OCI-LY7 (cell line): ENCODE measurements around the gene CD247. TPM values are rescaled to one million over a fixed set of nuclear protein-coding genes. Genes with fewer than 3 reads are reported as not detected.

Experiments
- BruUV-seq: library from RNA; stranded (reverse); fragments of 400-500 nt; replicated peaks from 2 replicates; lab custom pipeline; 2021; lab: Mats Ljungman, UMichigan
- CTCF ChIA-PET: fragments of 300-600 bp; sonication (Branson Sonifier 250); formaldehyde crosslinking; loops from one replicate; lab custom pipeline; 2022; ENCODE audit warnings: antibody characterized with exemption; ENCODE audit not compliant: unreplicated experiment; lab: Charles Lee
- POLR2A ChIA-PET: fragments of 300-600 bp; sonication (Branson Sonifier 250); formaldehyde crosslinking; loops from one replicate; lab custom pipeline; 2022; ENCODE audit warnings: antibody characterized with exemption; lab: Charles Lee
- DNase-seq: peaks from one replicate; pipeline ENCODE4 v3.0.0-alpha.2; 2015; ENCODE audit warnings: low spot score
- H2AFZ ChIP-seq: fragments of 200-600 bp; sonication (generic), shearing (Covaris generic); 2 replicates; pipeline ENCODE4 v1.6.1; 2014; ENCODE audit warnings: mild to moderate bottlenecking, antibody characterized with exemption, low read length, moderate library complexity
- H3K27ac ChIP-seq: fragments of 200-600 bp; sonication (generic); 2 replicates; pipeline ENCODE4 v1.5.1; 2014; ENCODE audit warnings: mixed run types, low read depth, mild to moderate bottlenecking, moderate library complexity, low read length, inconsistent platforms; ENCODE audit not compliant: poor library complexity, severe bottlenecking
- H3K36me3 ChIP-seq: fragments of 200-600 bp; sonication (generic); 2 replicates; pipeline ENCODE4 v1.6.1; 2014; ENCODE audit warnings: mild to moderate bottlenecking, antibody characterized with exemption, low read length, moderate library complexity, mixed read lengths; ENCODE audit not compliant: insufficient read depth
- H3K4me1 ChIP-seq: fragments of 200-600 bp; sonication (generic); 2 replicates; pipeline ENCODE4 v1.5.1; 2014; ENCODE audit warnings: mild to moderate bottlenecking, low read length; ENCODE audit not compliant: insufficient read depth, poor library complexity, severe bottlenecking
- H3K4me2 ChIP-seq: fragments of 200-600 bp; sonication (generic); 2 replicates; pipeline ENCODE4 v1.6.1; 2014; ENCODE audit warnings: mild to moderate bottlenecking, low read length
- H3K4me3 ChIP-seq: fragments of 200-600 bp; sonication (generic); 2 replicates; pipeline ENCODE4 v1.5.1; 2014; ENCODE audit warnings: mild to moderate bottlenecking, low read depth, low read length; ENCODE audit not compliant: poor library complexity, severe bottlenecking
- H3K79me2 ChIP-seq: fragments of 200-600 bp; sonication (generic); 2 replicates; pipeline ENCODE4 v1.6.1; 2016; ENCODE audit warnings: low read depth, mild to moderate bottlenecking, low read length, moderate library complexity, mixed read lengths; ENCODE audit not compliant: insufficient read depth
- H3K9me2 ChIP-seq: fragments of 200-600 bp; sonication (generic); 2 replicates; pipeline ENCODE4 v1.6.1; 2016; ENCODE audit warnings: mild to moderate bottlenecking, low read length, mixed read lengths; ENCODE audit not compliant: insufficient read depth
- H3K9me3 ChIP-seq: fragments of 200-600 bp; sonication (generic); 2 replicates; pipeline ENCODE4 v1.6.1; 2014; ENCODE audit warnings: mild to moderate bottlenecking, mixed run types, low read length, mixed read lengths
- H4K20me1 ChIP-seq: fragments of 200-600 bp; sonication (generic); 2 replicates; pipeline ENCODE4 v1.6.1; 2014; ENCODE audit warnings: mild to moderate bottlenecking, antibody characterized with exemption, low read length, moderate library complexity, mixed read lengths; ENCODE audit not compliant: insufficient read depth
- CTCF ChIP-seq: fragments of 200-600 bp; sonication (generic); conservative IDR thresholded peaks from 2 replicates; pipeline ENCODE4 v1.5.1; 2014; ENCODE audit warnings: mild to moderate bottlenecking, antibody characterized with exemption, low read length, moderate library complexity, mixed read lengths
- EZH2phosphoT487 ChIP-seq: fragments of 200-600 bp; sonication (generic); IDR thresholded peaks from 2 replicates; pipeline ENCODE4 v1.6.1; 2018; ENCODE audit warnings: low read depth, borderline replicate concordance, mild to moderate bottlenecking, mixed run types, antibody characterized with exemption, low read length, moderate library complexity, mixed read lengths
- intact Hi-C: fragments of 100-400 bp; cut with micrococcal nuclease; formaldehyde crosslinking; loops from one replicate; pipeline ENCODE4 v1.10.0; 2022; ENCODE audit not compliant: unreplicated experiment
- total RNA-seq, 2 experiments: library from RNA; depleted of rRNA in 1 of 2; stranded (reverse); fragments of >200 nt in 1 of 2; shearing (Covaris generic) in 1 of 2; gene quantifications; 2 replicates each; pipeline ENCODE4 v1.2.3, GENCODE V29; 2014 to 2022

Gene CD247
- total RNA-seq, 2 experiments from 2014 or later: 1.6 to 2.2 TPM

- ChIA-PET CTCF (interaction anchor here (0.6 to 1.3 kb wide), 4 partner anchors 8 to 1495 kb away, joined by 3 to 6 read pairs (median 3); partner anchors contain the start of gene CREG1), POLR2A (interaction anchor here (1.0 to 3.3 kb wide), 10 partner anchors 8 to 188 kb away, joined by 3 to 22 read pairs (median 6); partner anchors contain the start of gene CREG1)
- Histone ChIP-seq H3K79me2 (no peaks in the 10 kb centered on the region), H3K36me3 (no peaks in the 10 kb centered on the region), H2AFZ (no peak overlapping the region), H3K9me3 (no peaks in the 10 kb centered on the region), H4K20me1 (no peaks in the 10 kb centered on the region), H3K27ac (no peak overlapping the region), H3K4me1 (peaks cover 48% of the 10 kb centered on the region), H3K4me2 (no peak overlapping the region), H3K9me2 (no peaks in the 10 kb centered on the region), H3K4me3 (no peak overlapping the region)
- intact Hi-C loops: no loop called here
- no TSS peak for BruUV-seq
- no peak for DNase-seq
- TF ChIP-seq CTCF: no peak
- no peak for TF ChIP-seq EZH2phosphoT487
These were observed 45.4 kb upstream of the CD247 start for GRCh38 chr1:167563579-167564246.

- Histone ChIP-seq H3K4me1 (peaks cover 43% of the 10 kb centered on the region), H3K9me2 (no peaks in the 10 kb centered on the region), H3K9me3 (no peaks in the 10 kb centered on the region), H3K79me2 (no peaks in the 10 kb centered on the region), H3K4me3 (no peak overlapping the region), H3K4me2 (no peak overlapping the region), H3K36me3 (no peaks in the 10 kb centered on the region), H3K27ac (no peak overlapping the region), H4K20me1 (no peaks in the 10 kb centered on the region), H2AFZ (no peak overlapping the region)
- no peak for TF ChIP-seq EZH2phosphoT487
- TF ChIP-seq CTCF: no peak
- POLR2A ChIA-PET: interaction anchor here (0.5 to 3.3 kb wide), 4 partner anchors 9 to 189 kb away, joined by 3 to 22 read pairs (median 6); partner anchors contain the start of gene CREG1
- CTCF ChIA-PET: no interaction called here
- BruUV-seq: no TSS peak
- DNase-seq: no peak
- intact Hi-C loops: no loop called here
These were observed 44.4 kb upstream of the CD247 start for GRCh38 chr1:167562702-167563101.

- no peaks in the 10 kb centered on the region for H4K20me1 ChIP-seq
- H3K36me3 ChIP-seq: no peaks in the 10 kb centered on the region
- intact Hi-C loops: no loop called here
- H3K27ac ChIP-seq: no peak overlapping the region
- DNase-seq: no peak
- H3K9me3 ChIP-seq: no peaks in the 10 kb centered on the region
- no peak overlapping the region for H3K4me2 ChIP-seq
- no peaks in the 10 kb centered on the region for H3K9me2 ChIP-seq
- ChIA-PET POLR2A (no interaction called here), CTCF (no interaction called here)
- H3K79me2 ChIP-seq: no peaks in the 10 kb centered on the region
- BruUV-seq: no TSS peak
- H2AFZ ChIP-seq: no peak overlapping the region
- peaks cover 33% of the 10 kb centered on the region for H3K4me1 ChIP-seq
- TF ChIP-seq EZH2phosphoT487 (no peak), CTCF (no peak)
- no peak overlapping the region for H3K4me3 ChIP-seq
These were observed 43.4 kb upstream of the CD247 start for GRCh38 chr1:167561753-167562152.
